ENCODE measurements around the gene TTLL9. TPM values are rescaled to one million over a fixed set of nuclear protein-coding genes. Genes with fewer than 3 reads are reported as not detected.
A peak's percentile ranks its signal among the peaks of the same experiment; 100 is the strongest.

The TTLL9 gene
- total and polyA plus RNA-seq, 2 experiments from 2014 or later: 0.09 to 0.15 TPM

DNA sequence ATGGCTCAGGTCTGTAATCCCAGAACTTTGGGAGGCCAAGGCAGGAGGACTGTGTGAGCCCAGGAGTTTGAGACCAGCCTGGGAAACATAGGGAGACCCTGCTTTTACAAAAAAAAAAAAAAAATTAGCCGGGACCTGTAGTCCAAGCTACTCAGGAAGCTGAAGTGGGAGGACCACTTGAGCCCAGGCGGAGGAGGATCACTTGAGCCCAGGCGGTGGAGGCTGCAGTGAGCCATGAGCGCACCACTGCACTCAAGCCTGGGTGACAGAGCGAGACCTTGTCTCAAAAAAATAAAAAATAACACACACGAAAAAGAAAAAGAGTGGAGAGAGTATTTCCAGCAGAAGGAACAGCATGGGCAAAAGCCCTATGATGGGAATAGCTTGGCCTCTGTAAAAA, 2.0 kb downstream of the TTLL9 start:
- H3K9me3 ChIP-seq (ENCODE audit: low read depth): no peaks in the 10 kb centered on the region
- H3K4me3 ChIP-seq: no peak overlapping the region
- no peak for DNase-seq (ENCODE audit: low read depth in 1 of 2, low spot score in 1 of 2)
- no peaks in the 10 kb centered on the region for H3K27me3 ChIP-seq
- peaks cover 3% of the 10 kb centered on the region for H3K4me1 ChIP-seq (ENCODE audit: low read depth)
- no peak overlapping the region for H3K27ac ChIP-seq
- TF ChIP-seq, protein P1, sequence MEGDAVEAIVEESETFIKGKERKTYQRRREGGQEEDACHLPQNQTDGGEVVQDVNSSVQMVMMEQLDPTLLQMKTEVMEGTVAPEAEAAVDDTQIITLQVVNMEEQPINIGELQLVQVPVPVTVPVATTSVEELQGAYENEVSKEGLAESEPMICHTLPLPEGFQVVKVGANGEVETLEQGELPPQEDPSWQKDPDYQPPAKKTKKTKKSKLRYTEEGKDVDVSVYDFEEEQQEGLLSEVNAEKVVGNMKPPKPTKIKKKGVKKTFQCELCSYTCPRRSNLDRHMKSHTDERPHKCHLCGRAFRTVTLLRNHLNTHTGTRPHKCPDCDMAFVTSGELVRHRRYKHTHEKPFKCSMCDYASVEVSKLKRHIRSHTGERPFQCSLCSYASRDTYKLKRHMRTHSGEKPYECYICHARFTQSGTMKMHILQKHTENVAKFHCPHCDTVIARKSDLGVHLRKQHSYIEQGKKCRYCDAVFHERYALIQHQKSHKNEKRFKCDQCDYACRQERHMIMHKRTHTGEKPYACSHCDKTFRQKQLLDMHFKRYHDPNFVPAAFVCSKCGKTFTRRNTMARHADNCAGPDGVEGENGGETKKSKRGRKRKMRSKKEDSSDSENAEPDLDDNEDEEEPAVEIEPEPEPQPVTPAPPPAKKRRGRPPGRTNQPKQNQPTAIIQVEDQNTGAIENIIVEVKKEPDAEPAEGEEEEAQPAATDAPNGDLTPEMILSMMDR (IDR thresholded peaks at IDR 0.05; ENCODE audit: low read depth, low read length): no peak
- H3K36me3 ChIP-seq: no peaks in the 10 kb centered on the region

DNA sequence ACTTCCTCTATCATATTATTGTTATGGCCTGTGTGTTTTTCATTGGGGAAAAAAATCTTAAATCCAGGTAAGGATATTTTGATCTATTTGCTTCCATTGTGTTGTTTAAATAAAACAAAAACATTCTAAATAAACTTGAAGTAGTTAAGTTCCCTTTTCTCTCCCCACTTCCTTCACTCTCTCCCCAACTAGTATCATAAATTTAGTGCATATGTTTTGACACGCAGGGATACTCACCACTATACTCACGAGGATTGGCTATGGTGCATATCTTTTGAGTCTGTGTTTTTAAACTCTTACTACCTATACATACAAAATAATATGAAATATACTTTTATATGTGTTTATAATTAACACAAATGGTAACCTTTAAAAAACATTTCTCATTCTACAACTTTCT, 5.2 kb downstream of the TTLL9 start:
- no peak for DNase-seq (ENCODE audit: low read depth in 1 of 2, low spot score in 1 of 2)
- Histone ChIP-seq H3K27ac (no peak overlapping the region), H3K4me3 (no peak overlapping the region), H3K9me3 (ENCODE audit: low read depth) (no peaks in the 10 kb centered on the region), H3K27me3 (no peaks in the 10 kb centered on the region), H3K4me1 (ENCODE audit: low read depth) (no peaks in the 10 kb centered on the region), H3K36me3 (no peaks in the 10 kb centered on the region)
- TF ChIP-seq, protein P1 (IDR thresholded peaks at IDR 0.05; ENCODE audit: low read depth, low read length): no peak

DNA sequence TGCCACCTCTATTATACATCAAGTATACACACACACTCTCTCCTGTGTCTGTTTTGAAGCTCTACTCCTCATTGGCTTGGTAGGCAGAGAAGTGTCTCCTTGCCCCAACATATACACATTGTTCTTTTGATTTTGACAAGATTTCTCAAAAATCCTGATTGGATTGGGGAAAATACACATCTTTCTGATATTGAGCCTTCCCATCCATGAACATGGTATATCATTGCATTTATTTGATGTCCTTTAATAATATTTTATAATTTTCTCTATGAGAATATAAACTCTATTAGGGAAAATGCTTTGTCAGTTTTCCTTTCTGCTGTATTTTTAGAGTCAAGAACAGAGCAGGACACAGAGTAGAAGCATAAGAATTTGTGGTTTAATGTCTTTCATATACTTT, 7.2 kb downstream of the TTLL9 start:
- Histone ChIP-seq H3K27ac (no peak overlapping the region), H3K4me1 (ENCODE audit: low read depth) (no peaks in the 10 kb centered on the region), H3K9me3 (ENCODE audit: low read depth) (no peaks in the 10 kb centered on the region), H3K4me3 (no peak overlapping the region), H3K27me3 (no peaks in the 10 kb centered on the region), H3K36me3 (no peaks in the 10 kb centered on the region)
- DNase-seq (ENCODE audit: low read depth in 1 of 2, low spot score in 1 of 2): no peak
- TF ChIP-seq, protein P1 (IDR thresholded peaks at IDR 0.05; ENCODE audit: low read depth, low read length): no peak

DNA sequence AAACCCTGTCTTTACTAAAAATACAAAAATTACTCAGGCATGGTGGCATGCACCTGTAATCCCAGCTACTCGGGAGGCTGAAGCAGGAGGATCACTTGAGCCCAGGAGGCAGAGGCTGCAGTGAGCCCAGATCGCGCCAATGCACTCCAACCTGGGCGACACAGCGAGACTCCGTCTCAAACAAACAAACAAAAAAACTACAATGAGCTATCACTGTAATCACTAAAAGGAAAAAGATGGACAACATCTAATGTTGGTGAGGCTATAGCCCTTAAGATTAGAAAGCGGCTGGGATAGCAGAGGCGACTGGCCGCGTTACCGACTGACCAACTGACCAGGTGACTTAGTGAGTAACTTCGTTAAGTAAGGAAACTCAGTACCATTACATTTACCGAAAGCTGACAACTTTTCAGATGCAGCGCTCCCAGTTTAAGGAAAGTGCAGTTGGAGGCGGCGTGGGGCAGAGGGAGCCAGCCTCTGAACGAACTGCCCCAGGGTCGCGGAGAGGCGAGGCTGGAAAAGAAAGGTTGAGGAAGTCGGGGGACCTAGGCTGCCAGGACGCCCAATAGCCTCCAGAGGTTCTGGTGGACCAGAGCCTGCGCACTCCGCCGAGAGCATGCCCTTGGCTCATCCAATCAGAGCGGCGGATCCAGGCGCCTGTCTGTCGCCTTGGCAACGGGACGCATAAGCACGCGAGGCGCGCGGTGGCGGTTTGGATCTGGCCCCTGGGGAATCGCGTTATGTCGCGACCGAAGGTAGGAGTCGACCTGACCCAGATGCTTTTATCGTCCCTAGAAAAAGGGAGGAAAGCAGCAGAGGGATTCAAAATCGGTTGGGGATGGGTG, 8.9 kb downstream of the TTLL9 start:
- Histone ChIP-seq H3K36me3 (no peaks in the 10 kb centered on the region), H3K9me3 (ENCODE audit: low read depth) (no peaks in the 10 kb centered on the region), H3K27me3 (no peaks in the 10 kb centered on the region), H3K27ac (peak overlapping the region; percentile 31), H3K4me1 (ENCODE audit: low read depth) (no peaks in the 10 kb centered on the region), H3K4me3 (peak overlapping the region; percentile 45)
- TF ChIP-seq, protein P1 (IDR thresholded peaks at IDR 0.05; ENCODE audit: low read depth, low read length): no peak
- peak; percentile 98 to 99 for DNase-seq (ENCODE audit: low read depth in 1 of 2, low spot score in 1 of 2)

DNA sequence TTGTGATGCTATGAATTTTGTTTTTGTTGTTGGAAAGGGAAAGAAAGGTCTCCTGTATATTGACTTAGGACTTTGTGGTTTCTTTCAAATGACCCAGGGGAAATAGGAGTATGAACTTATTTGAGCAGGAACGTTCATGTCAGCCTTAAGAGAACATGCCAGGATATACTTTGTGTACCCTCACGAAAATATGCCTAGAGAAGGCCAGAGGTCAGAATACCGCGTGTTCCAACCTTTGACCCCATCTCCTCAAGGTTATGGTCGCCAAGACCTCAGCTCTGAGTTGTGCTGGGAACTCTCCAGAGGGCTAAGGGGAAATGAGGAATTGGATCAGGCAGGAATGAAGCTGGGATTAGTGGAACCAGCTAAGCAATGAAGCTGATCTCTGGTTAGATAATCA, 11.5 kb downstream of the TTLL9 start:
- no peak overlapping the region for H3K27ac ChIP-seq
- H3K4me3 ChIP-seq: no peak overlapping the region
- DNase-seq (ENCODE audit: low read depth in 1 of 2, low spot score in 1 of 2): no peak
- no peaks in the 10 kb centered on the region for H3K9me3 ChIP-seq (ENCODE audit: low read depth)
- H3K4me1 ChIP-seq (ENCODE audit: low read depth): no peaks in the 10 kb centered on the region
- TF ChIP-seq, protein P1 (IDR thresholded peaks at IDR 0.05; ENCODE audit: low read depth, low read length): no peak
- H3K36me3 ChIP-seq: no peaks in the 10 kb centered on the region
- no peaks in the 10 kb centered on the region for H3K27me3 ChIP-seq
